ENCODE results near the gene ZNF724. TPM values are rescaled to one million over a fixed set of nuclear protein-coding genes. Genes with fewer than 3 reads are reported as not detected.

The ZNF724 gene
- 5.0 and 6.3 TPM in 2 replicates for total RNA-seq

GRCh38 chr19:23249911-23250649, at the start of gene ZNF724:
Gene ZNF724, minus strand, starts transcription at chr19:23250394. Its CDS starts 152 bp downstream, at chr19:23250242.

Other genes with a start within 250 kb of the ZNF724 start
- not detected in 2 replicates for gene ZNF728, start 247.2 kb downstream of the ZNF724 start, total RNA-seq
- gene ZNF730, start 133.4 kb downstream of the ZNF724 start, total RNA-seq, result 1.2 and 1.4 TPM in 2 replicates
- 7.7 and 21.0 TPM in 2 replicates for gene ZNF91, start 145.1 kb upstream of the ZNF724 start, total RNA-seq